SKM-1 treated with dmso at 0.1 percent for 144 hours (cell line): Measurements from ENCODE around the gene FERMT1.
"Not testable (repeated sequence)": the region's sequence is repeated elsewhere in the genome, so short reads cannot be mapped to it uniquely, and the experiment has no call there.

Experiments
- DNase-seq: peaks from one replicate; lab custom pipeline; 2025; ENCODE audit not compliant: unreplicated experiment; lab: John Stamatoyannopoulos, UW

The FERMT1 gene

DNA sequence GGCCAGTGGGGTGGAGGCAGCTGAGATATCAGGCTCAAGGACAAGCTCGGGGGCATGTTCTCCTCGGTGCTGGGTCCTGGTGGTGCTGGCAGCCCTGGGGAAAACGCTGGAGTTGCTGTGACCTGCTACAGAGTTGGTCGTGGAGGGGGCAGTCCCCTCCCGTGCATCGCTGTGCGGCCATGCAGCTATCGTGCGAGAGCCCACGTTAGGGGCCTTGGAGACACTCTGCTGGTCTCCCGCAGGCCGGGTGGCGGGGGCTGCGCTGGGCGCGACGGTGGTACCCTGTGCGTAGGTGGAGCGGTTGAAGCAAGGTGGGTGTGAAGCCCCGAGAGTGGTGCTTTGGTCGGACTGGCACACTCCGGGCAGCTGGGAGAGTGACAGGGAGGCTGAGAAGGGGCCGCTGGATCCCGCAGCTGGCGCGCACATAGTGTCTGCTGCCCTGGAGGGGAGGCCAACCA, 81.0 kb downstream of the FERMT1 start:
- DNase-seq = no peak

GRCh38 chr20:6040958-6041807, 81.6 kb downstream of the FERMT1 start:
- DNase-seq = no peak

DNA sequence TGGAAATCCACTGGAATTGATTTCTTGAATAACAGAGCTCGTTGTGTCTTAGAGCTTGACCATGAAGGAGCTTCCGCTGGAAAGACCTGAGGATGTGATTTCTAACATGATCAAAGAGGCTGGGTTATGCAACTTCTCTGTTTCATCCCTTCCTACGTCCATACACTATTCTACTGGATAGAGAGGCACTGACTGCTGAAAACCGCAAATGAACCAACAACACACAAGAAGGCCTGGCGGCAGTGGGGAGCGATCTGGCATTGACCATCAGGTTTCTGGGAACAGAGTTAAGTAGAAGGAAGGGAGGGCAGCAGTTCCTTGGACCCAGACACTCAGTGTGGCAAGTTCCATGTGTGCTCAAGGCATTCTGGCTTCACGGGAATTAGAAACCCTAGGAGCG, 82.3 kb downstream of the FERMT1 start:
- DNase-seq = no peak

GRCh38 chr20:6039766-6040165, 83.1 kb downstream of the FERMT1 start:
- DNase-seq = no peak

GRCh38 chr20:6038256-6038655, 84.6 kb downstream of the FERMT1 start:
- DNase-seq = no peak

GRCh38 chr20:6037082-6037481, 85.7 kb downstream of the FERMT1 start:
- no peak for DNase-seq

GRCh38 chr20:6036213-6036612, 86.6 kb downstream of the FERMT1 start:
- no peak for DNase-seq

GRCh38 chr20:6034134-6034969, 88.5 kb downstream of the FERMT1 start:
- no peak for DNase-seq

DNA sequence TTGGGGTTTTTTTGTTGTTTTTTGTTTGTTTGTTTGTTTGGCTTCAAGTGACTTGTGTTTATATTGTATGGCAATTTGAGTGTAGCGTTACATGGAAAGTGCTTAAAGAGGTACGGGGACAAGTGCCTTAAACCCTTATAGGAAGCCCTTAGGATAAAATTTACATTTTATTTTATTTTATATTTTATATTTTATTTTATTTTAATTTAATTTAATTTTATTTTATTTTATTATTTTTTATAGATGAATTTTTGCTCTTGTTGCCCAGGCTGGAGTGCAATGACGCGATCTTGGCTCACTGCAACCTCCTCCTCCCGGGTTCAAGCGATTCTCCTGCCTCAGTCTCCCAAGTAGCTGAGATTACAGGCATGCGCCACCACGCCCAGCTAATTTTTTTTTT, 89.9 kb downstream of the FERMT1 start:
- DNase-seq = not testable (repeated sequence)

- DNase-seq = no peak
Observed at GRCh38 chr20:6030453-6031080, 92.3 kb downstream of the FERMT1 start.

- DNase-seq = no peak
Observed at GRCh38 chr20:6029538-6029937, 93.3 kb downstream of the FERMT1 start.

DNA sequence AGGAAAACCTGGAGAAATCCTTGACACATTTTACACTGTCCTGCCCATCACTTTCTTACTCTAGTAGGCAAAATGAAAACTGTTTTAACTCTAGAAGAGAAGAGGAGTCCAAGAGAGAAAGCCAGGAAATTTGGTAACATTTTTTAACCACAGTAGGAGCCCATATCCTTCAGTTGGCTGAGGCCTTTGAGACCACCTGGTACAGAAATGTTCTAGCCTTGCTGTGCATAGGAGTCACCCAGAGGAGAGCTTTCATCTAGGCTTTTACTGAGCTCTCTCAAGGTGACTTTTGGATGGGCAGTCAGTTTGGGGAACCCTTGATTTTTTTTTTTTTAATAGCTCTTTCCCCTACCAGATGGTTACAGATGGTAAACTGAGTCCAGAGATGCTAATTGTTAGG, 94.0 kb downstream of the FERMT1 start:
- no peak for DNase-seq

DNA sequence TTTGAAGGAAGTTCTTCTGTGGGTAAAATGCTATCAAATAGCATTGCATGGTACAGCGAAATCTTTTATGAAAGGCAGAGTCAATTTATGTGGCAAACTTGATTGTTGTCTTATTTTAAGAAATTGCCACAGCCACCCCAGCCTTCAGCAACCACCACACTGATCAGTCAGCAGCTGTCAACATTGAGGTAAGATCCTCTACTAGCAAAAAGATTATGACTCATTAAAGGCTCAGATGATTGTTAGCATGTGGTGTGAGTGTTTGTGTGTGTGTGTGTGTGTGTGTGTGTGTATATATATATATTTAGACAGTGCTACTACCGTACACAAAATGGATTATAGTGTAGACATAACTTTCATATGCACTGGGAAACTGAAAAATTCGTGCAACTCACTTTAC, 96.8 kb downstream of the FERMT1 start:
- DNase-seq = no peak
